Measurements from ENCODE around the gene TMEM108.

Gene TMEM108

DNA sequence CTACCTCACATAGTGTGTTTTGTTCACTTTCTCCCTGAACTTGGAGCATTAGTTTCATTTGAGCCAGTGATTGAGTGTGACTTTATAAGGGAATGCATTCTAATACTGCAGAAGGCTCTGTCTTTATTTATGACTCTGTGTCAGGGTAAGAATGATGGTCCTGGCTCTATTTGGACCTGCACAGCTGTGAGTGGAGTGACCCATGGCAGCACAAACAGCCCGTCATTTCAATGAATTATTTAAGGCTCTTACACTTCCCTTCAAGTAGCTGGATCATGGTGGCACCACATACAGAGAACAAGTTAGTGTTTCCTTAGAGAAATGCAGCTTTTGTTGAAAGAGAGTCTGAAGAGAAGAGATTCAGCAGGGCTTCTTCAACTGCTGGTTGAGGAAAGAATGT is 16.4 kb downstream of the TMEM108 start:
- DNase-seq (ENCODE audit: low read depth in 2 of 2): no peak

DNA sequence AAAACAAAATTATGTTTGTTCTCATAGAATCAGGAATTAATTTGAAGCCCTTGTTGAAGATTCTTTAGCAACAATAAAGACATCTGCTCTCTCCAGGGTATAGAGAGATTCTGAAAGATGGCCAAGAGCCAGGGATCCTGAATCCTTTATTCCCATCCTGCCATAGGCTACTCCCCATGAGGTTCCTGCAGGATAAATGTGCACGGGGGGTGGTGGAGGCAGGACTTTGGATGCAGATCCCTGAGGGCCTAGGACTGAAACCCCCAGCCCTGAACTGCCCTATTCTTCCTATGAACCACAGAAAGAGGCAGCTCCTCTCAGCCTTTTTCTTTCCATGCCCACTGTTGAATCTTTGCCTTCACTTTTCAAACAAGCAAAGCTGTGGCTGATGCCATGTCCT is 17.1 kb downstream of the TMEM108 start:
- DNase-seq (ENCODE audit: low read depth in 2 of 2): no peak

DNA sequence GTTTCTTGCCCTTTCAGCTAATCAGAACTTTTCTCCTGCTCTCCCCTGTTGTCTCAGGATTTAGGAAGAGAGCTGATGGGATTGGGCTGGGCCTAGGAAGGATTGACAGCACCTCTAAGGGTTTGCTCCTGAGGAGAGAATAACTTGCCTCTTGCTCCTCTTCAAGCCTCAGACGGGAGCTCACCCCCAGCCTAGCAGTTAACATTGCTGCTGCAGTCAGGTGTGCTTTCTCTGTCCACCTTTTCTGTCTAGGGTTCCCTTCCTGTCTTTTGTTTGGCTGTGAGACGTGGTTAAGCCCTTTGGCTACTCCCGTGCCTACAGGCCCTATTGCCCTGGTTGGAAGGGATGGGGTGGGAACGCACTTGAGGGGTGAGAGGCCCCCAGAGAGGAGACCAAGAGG is 20.1 kb downstream of the TMEM108 start:
- DNase-seq (ENCODE audit: low read depth in 2 of 2): no peak

DNA sequence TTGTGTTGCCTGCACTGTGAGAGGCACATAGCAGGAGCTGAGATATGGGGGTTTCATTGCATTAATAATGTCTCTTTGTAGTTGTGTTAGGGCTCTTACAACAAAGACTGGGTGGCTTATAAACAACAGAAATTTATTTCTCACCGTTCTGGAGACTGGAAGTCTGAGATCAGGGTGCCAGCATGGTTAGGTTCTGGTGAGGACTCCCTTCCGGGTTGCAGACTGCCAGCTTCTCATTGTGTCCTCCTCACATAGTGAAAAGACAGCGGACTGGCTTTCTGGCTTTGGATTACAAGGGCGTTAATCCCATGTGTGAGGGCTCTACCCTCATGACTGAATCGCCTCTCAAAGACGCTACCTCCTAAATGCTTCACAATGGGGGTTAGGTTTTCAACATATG is 20.6 kb downstream of the TMEM108 start:
- no peak for DNase-seq (ENCODE audit: low read depth in 2 of 2)

DNA sequence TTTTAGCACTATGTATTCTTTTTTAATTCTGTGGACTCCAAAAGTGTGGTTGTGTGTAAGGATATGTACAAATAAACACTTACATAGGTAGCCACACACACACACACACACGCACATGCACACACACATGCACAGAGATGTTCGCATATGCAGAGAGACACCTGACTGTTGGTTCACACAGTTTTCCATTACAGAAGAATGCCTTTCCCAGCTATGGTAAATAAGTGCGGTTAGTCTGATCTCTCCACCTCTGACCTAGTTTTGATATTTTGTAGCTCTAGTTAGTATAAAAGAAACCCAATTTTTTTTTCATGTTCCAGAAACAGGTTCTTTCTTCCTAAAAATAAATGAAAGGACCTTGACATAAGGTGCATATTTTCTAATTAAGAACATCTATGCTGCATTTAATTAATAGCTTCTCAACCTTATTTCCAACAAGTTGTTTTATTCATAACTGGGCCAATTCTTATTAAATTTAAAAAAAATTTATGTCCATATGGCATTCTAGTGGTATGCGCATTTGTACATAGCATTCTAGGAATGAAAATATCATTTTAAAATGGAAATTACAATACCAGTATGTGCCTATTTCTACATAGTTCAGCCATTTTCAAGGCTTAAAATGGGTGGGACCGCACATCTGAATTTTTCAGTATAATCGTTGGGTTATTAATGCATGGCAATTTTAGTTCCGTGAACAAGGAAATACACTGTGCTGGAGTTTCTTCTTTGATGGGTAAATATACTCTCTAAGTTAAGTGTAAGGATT is 27.2 kb downstream of the TMEM108 start:
- DNase-seq (ENCODE audit: low read depth in 2 of 2): no peak

DNA sequence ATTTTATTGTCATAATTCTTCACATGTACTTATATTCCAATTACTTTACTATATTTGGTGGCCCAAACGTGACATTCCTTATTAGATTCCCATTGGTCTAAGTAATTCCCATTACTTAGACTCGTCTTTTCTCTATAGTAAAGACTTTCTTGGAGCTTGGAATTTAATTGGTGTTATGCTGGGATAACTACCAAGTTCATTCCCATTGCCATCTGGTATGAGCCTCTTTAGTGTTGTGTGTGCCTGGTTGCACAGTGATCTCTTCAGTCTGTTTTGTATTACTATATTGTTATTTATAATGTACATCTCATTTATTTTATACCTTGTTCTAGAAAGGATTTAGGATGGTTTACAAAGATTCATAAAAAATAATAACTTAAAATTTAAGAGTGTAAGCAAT is 27.8 kb downstream of the TMEM108 start:
- DNase-seq (ENCODE audit: low read depth in 2 of 2): no peak

DNA sequence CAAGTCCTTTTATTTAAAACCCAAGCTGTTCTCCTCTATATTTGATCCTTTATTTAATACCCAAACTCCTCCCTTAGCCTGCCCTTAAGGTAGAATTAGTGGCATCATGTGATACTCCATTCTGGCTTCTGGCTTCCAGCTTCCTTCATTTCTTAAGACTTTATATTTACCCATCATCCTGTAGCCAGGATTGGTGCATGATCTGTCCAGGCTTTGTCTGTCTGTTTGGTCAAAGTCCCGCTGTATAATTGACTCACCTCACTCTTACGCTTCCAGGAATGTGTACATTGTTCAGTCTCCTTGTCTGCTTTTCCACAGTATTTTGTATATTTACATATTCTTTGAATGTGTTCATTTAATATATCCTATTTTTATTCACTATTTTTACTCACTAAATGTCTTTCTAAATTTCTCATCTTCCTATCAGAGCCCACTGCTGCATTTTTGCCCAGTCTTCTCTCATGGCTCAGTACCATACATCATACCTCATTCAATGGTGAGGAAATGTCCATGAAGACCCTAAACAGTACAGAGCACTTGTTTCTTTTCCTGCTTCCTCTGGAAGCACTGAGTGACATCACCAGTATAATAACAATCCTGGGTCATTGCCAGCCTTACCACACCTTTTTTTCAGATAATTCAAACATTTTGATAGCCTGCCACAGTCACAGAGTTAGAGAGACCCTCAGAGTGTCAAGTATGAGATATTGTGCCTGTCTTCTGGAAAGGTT is 31.5 kb downstream of the TMEM108 start:
- no peak for DNase-seq (ENCODE audit: low read depth in 2 of 2)

DNA sequence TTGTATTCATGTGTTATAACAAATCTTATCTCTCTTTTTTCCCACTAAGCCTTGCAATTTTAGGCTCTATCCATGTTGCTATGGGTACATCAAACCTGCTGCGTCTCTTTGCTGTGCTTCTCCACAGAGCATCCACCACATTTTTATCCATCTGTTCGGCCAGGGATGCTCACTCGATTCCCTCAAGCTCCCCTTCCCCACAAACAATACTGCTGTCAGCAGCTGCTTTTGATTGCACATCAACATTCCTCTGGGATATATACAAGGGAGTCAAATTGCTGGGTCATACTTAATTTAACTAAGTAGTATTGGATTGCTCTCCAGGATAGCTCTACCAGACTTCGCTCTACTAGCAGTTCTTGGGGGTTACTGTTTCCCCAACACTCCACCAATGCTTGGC is 36.8 kb downstream of the TMEM108 start:
- DNase-seq (ENCODE audit: low read depth in 2 of 2): no peak

DNA sequence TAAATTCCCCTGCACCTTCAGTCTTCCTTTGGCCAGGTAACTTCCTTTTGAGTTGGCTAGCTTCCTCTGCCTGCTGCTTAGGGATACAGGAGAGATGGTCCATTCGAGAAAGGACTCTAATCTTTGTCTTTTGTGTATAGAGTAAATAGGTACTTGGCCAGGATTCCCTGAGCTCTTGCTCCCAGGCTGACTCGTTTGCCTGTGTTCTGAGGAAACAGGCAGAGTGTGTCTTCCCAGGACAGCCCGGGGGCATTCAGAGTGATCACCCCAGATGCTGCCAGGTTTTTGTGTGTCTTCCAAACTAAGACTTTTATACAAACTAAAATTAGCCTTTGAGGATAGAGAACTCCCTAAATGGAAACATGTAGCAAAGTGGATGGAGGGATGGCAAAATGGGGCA is 39.5 kb downstream of the TMEM108 start:
- no peak for DNase-seq (ENCODE audit: low read depth in 2 of 2)

DNA sequence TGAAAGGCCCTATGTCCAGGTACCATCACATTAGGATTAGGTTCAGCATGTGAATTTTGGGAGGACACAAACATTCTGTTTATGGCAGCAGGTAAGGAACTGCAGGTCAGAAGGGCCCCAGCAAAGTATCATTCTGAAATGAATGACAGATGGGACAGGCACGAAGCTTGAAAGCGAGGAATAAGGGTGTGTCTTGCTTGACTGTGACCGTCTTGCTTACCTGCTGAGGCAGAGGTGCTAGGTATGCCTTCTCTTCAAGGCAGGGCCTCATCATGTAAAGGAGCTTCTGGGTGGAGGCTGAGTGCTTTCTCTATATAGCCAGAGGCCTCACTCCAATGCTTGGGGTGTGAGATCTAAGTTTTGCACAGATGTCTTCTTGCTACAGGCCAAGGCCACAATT is 41.4 kb downstream of the TMEM108 start:
- DNase-seq (ENCODE audit: low read depth in 2 of 2): no peak

DNA sequence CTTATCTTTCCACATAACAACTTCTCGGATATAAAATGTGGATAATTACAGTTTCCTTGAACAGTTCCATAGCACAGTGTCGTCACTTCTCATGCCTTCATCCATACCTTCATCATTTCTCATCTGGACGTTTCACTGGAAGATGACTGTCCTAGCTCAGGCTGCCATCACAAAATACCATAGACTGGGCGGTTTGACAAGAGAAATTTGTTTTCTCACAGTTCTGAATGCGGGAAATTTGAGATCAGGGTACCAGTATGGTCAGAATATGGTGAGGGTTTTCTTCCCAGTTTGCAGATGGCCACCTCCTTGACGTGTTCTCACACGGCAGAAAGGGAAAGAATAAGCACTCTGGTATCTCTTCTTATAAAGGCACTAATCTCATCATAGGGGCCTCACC is 42.8 kb downstream of the TMEM108 start:
- DNase-seq (ENCODE audit: low read depth in 2 of 2): no peak

DNA sequence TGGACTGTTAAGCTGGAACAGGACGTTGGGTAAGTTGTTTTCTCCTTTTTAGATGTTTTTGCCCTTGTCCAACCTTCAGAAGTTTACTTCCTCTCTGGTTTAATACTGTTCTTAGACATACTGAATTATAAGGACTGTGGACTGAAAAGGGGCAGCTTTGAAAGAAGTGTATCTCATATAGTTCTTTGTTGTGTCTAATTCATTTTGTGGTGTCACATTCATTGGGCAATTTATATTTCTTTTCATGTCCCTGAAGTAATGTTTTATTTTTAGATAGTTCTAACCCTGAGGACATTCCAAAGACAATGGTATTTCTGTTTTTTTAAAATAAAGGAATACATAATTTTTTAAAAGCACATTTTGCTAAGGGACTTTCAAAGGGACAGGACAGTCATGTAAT is 45.2 kb downstream of the TMEM108 start:
- no peak for DNase-seq (ENCODE audit: low read depth in 2 of 2)

DNA sequence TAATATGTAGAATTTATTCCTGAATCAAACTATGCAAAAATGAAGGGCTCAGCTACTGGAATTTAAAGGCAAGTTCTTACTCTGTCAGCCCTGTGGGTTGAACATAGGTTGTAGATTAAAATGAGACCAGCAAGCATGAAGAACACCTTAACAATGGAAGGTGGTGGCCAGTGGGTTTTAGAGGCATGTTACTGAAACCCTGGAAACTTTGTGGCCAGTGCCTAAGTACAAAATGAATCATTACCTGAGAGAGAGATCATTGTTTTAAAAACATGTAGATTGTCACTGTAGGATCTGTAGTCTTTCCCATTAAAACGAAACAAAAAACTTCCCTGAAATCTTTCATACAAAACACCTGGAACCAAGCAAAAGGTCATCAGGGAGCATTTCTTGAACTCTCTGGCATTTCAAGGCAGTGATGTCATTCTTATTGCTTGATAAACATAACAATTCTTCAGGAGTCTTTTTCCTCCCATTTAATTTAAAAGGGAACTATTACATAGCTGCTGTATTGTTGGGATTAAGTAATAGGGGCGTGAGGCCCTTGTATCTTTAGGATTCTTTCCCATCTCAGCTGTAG is 51.8 kb downstream of the TMEM108 start:
- DNase-seq (ENCODE audit: low read depth in 2 of 2): no peak

DNA sequence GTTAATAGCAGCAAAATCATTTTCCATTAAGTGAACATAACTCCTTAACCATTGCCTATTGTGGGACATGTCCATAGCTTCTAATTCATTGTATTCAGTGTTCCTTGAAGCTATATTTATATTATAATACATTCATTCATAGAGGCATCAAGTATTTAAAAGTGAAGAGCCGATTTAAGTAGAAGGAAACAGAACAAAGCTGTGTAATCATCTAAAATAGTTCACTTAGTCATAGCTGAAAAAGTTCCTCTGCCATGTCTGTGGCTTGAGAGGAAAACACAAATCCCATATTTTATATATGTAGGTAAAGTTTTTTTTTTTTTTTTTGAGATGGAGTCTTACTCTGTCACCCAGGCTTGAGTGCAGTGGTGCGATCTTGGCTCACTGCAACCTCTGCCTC is 54.5 kb downstream of the TMEM108 start:
- DNase-seq (ENCODE audit: low read depth in 2 of 2): no peak

DNA sequence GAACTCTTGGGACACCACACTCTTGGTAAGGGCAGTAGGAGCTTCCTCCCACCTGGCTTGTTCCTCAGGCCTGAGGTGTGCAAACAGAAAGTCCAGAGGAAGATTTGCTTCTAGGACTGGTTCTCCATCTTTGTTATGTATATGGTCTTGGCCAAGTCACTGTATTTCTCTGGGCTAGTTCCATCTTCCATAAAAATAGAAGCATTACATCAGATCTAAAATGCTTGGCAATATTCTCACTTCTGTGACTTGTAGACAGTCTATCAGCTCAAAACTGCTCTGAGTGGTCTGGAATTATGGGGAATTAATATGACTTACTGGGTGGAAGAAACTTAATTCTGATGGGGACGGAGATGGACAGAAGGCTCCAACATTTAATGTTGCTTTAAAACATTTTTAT is 55.2 kb downstream of the TMEM108 start:
- DNase-seq (ENCODE audit: low read depth in 2 of 2): no peak

DNA sequence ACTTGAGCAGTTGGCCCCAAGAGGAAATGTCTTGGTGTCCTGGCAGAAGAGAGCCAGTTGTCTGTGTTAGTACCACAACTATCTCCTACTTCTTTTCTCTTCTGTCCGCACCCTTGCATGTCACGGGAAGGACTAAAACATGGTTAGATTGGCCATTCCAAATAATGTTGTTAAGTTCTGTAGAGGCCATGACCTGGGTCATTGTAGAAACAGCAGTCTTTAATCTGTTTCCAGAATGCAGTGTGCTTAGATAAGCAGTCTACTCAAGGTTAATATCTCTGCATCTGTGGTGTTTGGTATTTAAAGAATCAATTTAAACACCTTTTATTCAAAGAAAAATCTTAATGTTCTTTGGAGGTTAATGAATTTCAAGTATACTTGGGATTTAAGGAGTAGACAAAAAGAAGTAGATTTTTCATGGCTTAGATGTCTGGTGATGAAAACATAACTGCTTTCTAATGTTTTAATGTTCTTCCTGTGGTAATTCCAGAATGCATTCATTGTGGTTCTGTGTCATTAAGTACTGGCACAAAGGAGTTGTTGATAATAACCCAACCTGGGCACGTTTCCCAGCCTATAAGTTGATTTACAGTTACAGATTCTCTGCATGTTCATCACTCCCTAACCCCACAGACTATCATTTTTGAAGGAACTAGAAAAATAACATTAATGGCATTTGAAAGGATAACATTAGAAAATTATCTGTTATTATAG is 58.9 kb downstream of the TMEM108 start:
- no peak for DNase-seq (ENCODE audit: low read depth in 2 of 2)

DNA sequence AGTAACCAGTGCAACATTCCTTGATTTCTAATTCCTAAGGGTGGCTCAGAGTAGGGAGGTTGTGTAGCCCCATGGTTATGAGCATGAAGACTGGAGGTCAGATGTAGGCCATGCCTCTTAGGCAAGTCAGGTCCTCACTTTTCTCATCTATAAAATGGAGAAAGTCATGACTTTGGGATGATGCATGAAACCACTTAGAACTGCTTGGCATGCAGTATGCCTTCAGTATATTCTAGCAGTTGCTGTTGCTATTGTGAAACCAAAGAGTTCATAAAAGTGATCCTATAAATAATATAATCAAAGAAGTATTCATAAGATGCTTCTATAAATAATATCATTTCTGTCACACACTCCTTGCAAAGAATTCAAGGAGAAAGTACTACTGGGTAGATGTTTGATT is 65.5 kb downstream of the TMEM108 start:
- DNase-seq (ENCODE audit: low read depth in 2 of 2): no peak

DNA sequence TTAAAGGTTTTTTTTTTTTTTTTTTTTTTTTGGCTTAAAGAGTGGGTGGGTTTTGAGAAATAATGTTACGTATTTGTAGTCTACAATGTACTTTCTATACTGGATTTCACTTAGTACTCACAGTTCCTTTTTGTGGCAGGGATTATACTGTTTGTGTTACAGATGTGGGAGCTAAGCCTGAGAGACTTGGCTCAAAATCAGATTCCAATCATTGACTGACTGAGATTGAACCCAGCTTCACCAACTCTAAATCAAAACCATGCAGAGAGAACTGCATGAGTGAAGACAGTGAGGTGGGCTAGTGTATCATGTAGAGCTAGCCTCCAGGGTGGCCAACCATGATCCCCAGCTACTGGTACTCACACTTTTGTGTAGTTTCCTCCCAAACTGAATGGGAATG is 68.0 kb downstream of the TMEM108 start:
- DNase-seq (ENCODE audit: low read depth in 2 of 2): no peak

DNA sequence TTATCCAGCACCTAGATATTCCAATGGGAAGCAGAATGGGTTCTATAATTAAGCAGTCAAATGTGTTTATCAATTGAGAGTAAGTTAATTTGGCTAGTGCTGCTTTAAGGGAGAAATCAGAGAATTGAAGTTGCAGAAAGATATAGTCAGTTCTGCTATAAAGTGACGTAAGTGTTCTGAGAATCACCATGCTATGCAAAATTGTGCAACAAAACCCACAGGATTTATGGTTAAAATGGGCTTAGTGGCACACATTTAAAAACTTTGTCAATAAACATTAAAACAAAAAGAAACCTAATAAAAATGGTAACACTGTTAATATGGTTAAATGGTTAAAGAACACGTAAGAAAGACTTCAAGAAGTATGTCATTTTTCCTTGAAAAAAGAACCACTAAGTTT is 74.5 kb downstream of the TMEM108 start:
- no peak for DNase-seq (ENCODE audit: low read depth in 2 of 2)

DNA sequence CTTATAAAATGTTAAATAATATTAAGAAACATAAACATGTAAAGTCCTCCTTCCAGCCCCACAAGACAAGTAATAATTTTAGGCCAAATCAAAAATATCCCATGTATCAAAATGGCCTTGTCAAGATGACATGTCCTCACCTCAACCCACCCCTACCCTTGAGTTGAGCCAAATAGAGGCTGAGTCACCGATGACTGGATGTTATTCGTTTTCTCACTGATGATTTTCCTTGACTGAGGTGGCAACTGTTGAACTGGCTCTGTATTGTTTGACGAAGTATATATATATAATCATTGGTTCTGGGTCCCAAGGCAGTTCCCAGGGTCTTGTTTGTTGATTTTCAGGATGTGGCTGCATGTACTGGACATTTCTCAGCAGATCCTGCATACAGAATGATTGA is 75.3 kb downstream of the TMEM108 start:
- DNase-seq (ENCODE audit: low read depth in 2 of 2): no peak

DNA sequence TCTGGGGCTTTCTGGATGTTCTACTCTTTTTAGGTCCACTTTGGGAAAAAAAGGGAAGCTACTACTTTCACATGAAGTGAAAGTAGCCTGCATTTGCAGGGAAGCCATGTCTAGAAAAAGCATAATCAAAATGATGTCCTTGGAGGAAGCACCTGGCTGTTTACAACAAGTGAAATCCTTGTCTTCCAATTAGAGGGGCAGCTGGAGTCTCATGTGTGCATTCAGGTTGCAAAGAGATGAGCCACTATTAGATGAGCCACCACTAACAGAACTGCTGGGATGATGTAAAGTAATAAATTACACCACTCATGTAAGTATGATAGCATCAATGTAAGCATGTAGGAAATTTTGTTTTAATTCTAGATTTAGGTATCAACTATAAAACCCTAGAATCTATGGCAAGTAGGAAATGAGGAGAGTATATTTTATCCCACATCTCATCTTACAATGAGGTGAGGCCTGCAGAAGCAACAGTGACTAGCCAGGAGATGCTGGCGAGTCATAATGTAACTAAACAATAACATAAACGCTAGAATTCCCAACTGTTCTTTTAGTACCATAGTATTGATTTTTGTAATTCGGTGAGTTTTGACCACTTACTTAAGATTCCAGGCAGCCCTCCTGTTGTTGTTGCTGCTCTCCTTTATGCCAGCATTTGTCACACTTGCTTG is 75.9 kb downstream of the TMEM108 start:
- DNase-seq (ENCODE audit: low read depth in 2 of 2): no peak

DNA sequence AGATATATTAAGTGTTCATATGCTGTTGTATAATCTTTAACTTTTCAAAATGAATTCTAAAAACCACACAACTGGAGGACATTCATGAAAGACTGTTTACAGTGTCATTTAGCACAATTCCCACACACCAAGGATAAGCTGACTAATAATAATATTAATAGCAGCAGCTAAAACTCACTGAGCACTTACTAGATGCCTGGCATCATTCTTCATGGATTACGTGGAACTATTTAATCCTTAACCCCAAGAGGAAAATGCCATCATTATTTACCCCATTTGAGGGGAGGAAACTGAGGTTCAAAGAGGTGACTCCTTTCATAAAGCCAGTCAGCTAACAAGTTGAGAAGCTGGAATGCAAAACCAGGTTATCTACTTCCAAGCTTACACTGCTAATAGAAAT is 77.0 kb downstream of the TMEM108 start:
- no peak for DNase-seq (ENCODE audit: low read depth in 2 of 2)
